Tibial artery (tissue), 4 donors: Measurements from ENCODE around the gene TWSG1.
A peak's percentile ranks its signal among the peaks of the same experiment; 100 is the strongest.

Experiments
- DNase-seq, 2 donors: peaks; one replicate each; pipeline ENCODE4 v3.0.0-alpha.2; 2019
- H3K27ac ChIP-seq, 2 donors: fragments of 200-600 bp; sonication (generic) in 1 of 2; 1 replicate in 1 of 2; 2 replicates in 1 of 2; pipeline ENCODE4 v1.5.1; 2018 to 2019; ENCODE audit warnings: mild to moderate bottlenecking in 1 of 2
- H3K27me3 ChIP-seq, 2 donors: fragments of 200-600 bp; sonication (generic) in 1 of 2; one replicate each; pipeline versions ENCODE4 v1.5.1 to v1.6.0; 2016 to 2019
- H3K36me3 ChIP-seq, 3 donors: fragments of 200-600 bp; sonication (generic) in 2 of 3; one replicate each; pipeline ENCODE4 v1.5.1; 2016 to 2019; ENCODE audit warnings: mild to moderate bottlenecking in 2 of 3
- H3K4me1 ChIP-seq, 4 donors: fragments of 200-600 bp; sonication (generic) in 2 of 4; 1 replicate in 3 of 4; 2 replicates in 1 of 4; pipeline ENCODE4 v1.5.1; 2016 to 2019
- H3K4me3 ChIP-seq, 2 donors: fragments of 200-600 bp; sonication (generic) in 1 of 2; 1 replicate in 1 of 2; 2 replicates in 1 of 2; pipeline ENCODE4 v1.5.1; 2018 to 2019; ENCODE audit warnings: mild to moderate bottlenecking in 2 of 2
- H3K9me3 ChIP-seq, 3 donors: fragments of 200-600 bp; sonication (generic) in 1 of 3; one replicate each; pipeline ENCODE4 v1.5.1; 2016 to 2019
- intact Hi-C: fragments of 100-400 bp; cut with DNase I; formaldehyde crosslinking; loops from one replicate; pipeline ENCODE4 v1.15.0; 2023; ENCODE audit warnings: low total_unique reads
- TF ChIP-seq, protein P1 (sequence below), 2 experiments: fragments of 200-600 bp in 1 of 2; fragments of 450-650 bp in 1 of 2; IDR thresholded peaks; one replicate each; pipeline ENCODE4 v1.5.1; 2017 to 2019; ENCODE audit warnings: antibody characterized with exemption in 2 of 2, mild to moderate bottlenecking in 1 of 2, moderate library complexity in 1 of 2

Gene TWSG1

DNA sequence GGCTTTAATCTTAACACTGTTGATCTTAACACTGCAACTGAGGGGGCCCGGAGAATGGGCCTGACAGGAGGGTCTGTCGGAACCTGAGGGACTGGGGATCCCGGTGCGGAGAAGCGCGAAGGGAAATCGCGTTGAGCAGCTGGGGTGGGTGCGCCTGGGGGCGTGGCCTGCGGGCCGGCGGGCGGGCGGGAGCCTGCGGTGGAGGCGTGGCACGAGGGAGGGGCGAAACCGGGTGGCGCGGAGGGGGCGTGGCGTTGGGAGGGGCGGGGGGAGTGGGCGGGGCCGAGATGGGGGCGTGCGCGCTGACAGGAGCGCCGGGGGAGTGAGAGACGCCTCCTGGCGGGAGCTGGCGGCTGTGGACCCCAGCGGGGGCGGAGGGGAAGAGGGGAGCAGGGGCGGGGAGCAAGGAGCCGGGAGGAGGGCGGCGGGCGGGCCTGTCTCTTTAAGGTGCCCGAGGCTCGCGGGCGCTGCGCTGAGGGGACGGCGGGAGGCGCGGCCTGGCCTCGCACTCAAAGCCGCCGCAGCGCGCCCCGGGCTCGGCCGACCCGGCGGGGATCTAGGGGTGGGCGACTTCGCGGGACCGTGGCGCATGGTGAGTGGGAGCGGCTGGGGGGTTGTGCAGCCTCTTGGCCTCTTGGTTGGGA, at the start of gene TWSG1:
TWSG1 (plus strand) TSS at position 445 of the 644 bp plus-strand sequence. CDS start 2,457 bp downstream, outside the sequence.
- intact Hi-C loops, result loop anchor here (2.0 kb wide), 1 partner anchor 140 kb away; the partner anchor contains the start of gene RALBP1
- Histone ChIP-seq H3K36me3 (peaks cover 0 to 18% (median 17%) of the 10 kb centered on the region in 3 donors), H3K4me1 (peaks cover 0 to 31% (median 13%) of the 10 kb centered on the region in 4 donors), H3K9me3 (no peaks in the 10 kb centered on the region), H3K27me3 (no peaks in the 10 kb centered on the region), H3K27ac (peak within 1 kb of the TSS; percentile 95 to 99), H3K4me3 (peak within 1 kb of the TSS; percentile 92 to 96)
- DNase-seq, result peak; percentile 93 to 97
- TF ChIP-seq, protein P1, sequence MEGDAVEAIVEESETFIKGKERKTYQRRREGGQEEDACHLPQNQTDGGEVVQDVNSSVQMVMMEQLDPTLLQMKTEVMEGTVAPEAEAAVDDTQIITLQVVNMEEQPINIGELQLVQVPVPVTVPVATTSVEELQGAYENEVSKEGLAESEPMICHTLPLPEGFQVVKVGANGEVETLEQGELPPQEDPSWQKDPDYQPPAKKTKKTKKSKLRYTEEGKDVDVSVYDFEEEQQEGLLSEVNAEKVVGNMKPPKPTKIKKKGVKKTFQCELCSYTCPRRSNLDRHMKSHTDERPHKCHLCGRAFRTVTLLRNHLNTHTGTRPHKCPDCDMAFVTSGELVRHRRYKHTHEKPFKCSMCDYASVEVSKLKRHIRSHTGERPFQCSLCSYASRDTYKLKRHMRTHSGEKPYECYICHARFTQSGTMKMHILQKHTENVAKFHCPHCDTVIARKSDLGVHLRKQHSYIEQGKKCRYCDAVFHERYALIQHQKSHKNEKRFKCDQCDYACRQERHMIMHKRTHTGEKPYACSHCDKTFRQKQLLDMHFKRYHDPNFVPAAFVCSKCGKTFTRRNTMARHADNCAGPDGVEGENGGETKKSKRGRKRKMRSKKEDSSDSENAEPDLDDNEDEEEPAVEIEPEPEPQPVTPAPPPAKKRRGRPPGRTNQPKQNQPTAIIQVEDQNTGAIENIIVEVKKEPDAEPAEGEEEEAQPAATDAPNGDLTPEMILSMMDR (IDR thresholded peaks at IDR 0.05), result peak in 1 of 2 experiments; percentile 52

DNA sequence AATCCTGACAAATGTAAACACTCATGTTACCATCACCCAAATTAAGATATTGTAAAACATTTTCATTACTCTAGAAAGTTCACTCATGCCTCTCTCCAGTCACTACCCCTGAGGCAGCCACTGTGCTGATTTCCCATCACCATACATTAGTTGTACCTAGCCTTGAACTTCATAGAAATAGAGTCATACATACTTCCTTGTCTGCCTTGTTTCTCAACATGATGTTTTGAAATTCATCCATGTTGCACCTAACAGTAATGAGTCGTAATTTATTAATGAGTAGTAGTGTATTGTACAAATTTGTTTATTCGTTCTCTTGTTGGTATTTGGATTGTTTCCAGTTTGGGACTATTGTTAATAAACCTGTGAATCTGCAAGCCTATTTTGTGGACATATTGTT, 49.0 kb upstream of the TWSG1 start:
- Histone ChIP-seq H3K27me3 (no peaks in the 10 kb centered on the region), H3K27ac (no peak overlapping the region), H3K36me3 (peaks cover 0 to 5% (median 5%) of the 10 kb centered on the region in 3 donors), H3K4me1 (peaks cover 0 to 18% (median 0%) of the 10 kb centered on the region in 4 donors), H3K4me3 (no peak overlapping the region), H3K9me3 (no peaks in the 10 kb centered on the region)
- DNase-seq, result no peak
- intact Hi-C loops, result no loop called here
- TF ChIP-seq, protein P1 (IDR thresholded peaks at IDR 0.05), result no peak

DNA sequence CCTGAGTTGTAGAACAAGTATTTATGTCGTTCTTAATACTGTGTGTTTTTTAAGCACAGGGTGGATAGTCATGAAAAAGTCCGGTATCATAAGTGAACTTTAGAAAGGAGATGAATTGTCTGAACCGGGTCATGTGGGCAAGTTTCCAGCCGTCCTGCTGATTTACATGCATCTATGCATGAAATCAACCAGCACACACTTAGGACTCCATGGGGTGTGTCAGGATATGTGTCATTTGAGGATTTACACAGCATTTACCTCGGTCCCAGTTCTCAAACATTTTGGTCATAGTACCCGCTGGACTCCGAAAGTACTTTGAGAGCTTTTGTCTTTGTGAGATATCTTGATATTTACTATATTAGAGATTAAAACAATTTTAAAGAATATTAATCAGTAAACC, 47.5 kb upstream of the TWSG1 start:
- DNase-seq, result no peak
- Histone ChIP-seq H3K27ac (no peak overlapping the region), H3K36me3 (no peaks in the 10 kb centered on the region), H3K9me3 (no peaks in the 10 kb centered on the region), H3K27me3 (no peaks in the 10 kb centered on the region), H3K4me1 (peaks cover 0 to 18% (median 0%) of the 10 kb centered on the region in 4 donors), H3K4me3 (no peak overlapping the region)
- TF ChIP-seq, protein P1 (IDR thresholded peaks at IDR 0.05), result no peak
- intact Hi-C loops, result no loop called here

DNA sequence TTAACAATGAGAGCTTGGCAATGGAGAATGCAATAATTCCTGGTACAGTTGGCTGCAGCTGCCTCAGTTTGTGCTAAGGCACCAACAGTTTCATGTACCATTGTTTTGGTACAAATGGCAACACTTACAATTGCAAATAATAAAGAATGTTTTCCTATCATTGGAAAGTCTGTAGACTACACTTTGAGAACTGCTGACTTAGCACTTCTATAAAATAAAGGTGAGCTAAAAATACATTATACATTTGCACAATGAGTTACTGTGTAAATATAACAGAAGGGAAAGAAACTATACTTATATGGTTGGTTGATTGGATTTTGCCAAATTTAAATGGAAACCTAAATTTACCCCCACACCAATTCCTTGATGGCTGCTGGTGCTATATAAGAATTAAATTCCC, 44.9 kb upstream of the TWSG1 start:
- TF ChIP-seq, protein P1 (IDR thresholded peaks at IDR 0.05), result no peak
- H3K27ac ChIP-seq, result no peak overlapping the region
- no peak overlapping the region for H3K4me3 ChIP-seq
- H3K27me3 ChIP-seq, result no peaks in the 10 kb centered on the region
- intact Hi-C loops, result no loop called here
- DNase-seq, result no peak
- peaks cover 0 to 8% (median 7%) of the 10 kb centered on the region in 3 donors for H3K9me3 ChIP-seq
- H3K4me1 ChIP-seq, result no peaks in the 10 kb centered on the region
- no peaks in the 10 kb centered on the region for H3K36me3 ChIP-seq

DNA sequence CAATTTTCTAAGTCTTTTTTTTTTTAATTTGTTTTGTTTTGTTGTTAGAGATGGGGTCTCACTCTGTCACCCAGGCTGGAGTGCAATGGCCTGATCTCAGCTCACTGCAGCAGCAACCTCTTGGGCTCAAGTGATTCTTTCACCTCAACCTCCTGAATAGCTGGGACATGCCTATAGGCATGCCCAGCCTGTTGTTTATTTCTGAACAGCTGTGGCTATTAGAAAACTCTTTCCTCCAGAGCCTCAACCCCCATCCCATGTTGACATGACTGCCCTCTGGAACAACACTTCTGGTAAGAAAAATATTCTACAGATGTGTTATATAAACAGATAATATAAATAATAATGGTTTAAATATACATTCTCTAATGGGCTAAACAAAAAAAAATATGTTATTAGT, 44.4 kb upstream of the TWSG1 start:
- H3K36me3 ChIP-seq, result no peaks in the 10 kb centered on the region
- no peak for DNase-seq
- H3K9me3 ChIP-seq, result peaks cover 0 to 8% (median 7%) of the 10 kb centered on the region in 3 donors
- H3K4me1 ChIP-seq, result no peaks in the 10 kb centered on the region
- intact Hi-C loops, result no loop called here
- H3K27me3 ChIP-seq, result no peaks in the 10 kb centered on the region
- no peak overlapping the region for H3K27ac ChIP-seq
- H3K4me3 ChIP-seq, result no peak overlapping the region
- TF ChIP-seq, protein P1 (IDR thresholded peaks at IDR 0.05), result no peak
